Measurements from ENCODE around the gene RNF26. TPM values are rescaled to one million over a fixed set of nuclear protein-coding genes. Genes with fewer than 3 reads are reported as not detected.

Gene RNF26
- total and polyA plus RNA-seq, 4 donors: 6.3 to 19.1 (median 11.1) TPM

- Histone ChIP-seq H3K4me1 (ENCODE audit: control insufficient read depth in 4 of 4, insufficient read depth in 4 of 4, low read length in 3 of 4) (peaks cover 8 to 20% (median 13%) of the 10 kb centered on the region in 4 donors), H3K4me3 (ENCODE audit: low read depth in 1 of 3, low read length in 3 of 3) (peak overlapping the region; percentile 26 to 40 (median 26)), H3K9ac (ENCODE audit: low read depth in 1 of 2, low read length in 2 of 2) (no peak overlapping the region), H3K36me3 (ENCODE audit: control insufficient read depth in 4 of 4, insufficient read depth in 3 of 4, low read depth in 1 of 4, low read length in 3 of 4) (no peaks in the 10 kb centered on the region), H3K27ac (ENCODE audit: low read depth in 1 of 2, low read length in 2 of 2) (peak overlapping the region; percentile 9 to 40), H3K27me3 (ENCODE audit: control insufficient read depth in 4 of 4, insufficient read depth in 4 of 4, low read length in 3 of 4) (peaks cover 0 to 8% (median 2%) of the 10 kb centered on the region in 4 donors), H3K9me3 (ENCODE audit: control insufficient read depth in 4 of 4, low read length in 3 of 4) (no peaks in the 10 kb centered on the region)
- WGBS: 12% methylated on average over 29 of the region's 29 CpGs
- TF ChIP-seq NR2F2 (IDR thresholded peaks at IDR 0.05) (peak; percentile 52), RAD21 (IDR thresholded peaks at IDR 0.05) (no peak), ZBTB33 (IDR thresholded peaks at IDR 0.05) (no peak)
- DNase-seq (ENCODE audit: low spot score): no peak
Measured at GRCh38 chr11:119315131-119316015, 19.0 kb upstream of the RNF26 start.

GRCh38 chr11:119316016-119316728 is 18.2 kb upstream of the RNF26 start:
- TF ChIP-seq YY1 (IDR thresholded peaks at IDR 0.05): no peak
- TF ChIP-seq ATF3 (IDR thresholded peaks at IDR 0.05): no peak
- no peak for TF ChIP-seq GABPA (IDR thresholded peaks at IDR 0.05 in 1 of 2, conservative IDR thresholded peaks at IDR 0.05 in 1 of 2)
- no peak for TF ChIP-seq FOXA1 (IDR thresholded peaks at IDR 0.05)
- no peak for TF ChIP-seq SP1 (IDR thresholded peaks at IDR 0.05)
- TF ChIP-seq FOXA2 (IDR thresholded peaks at IDR 0.05): no peak
- no peak for TF ChIP-seq HNF4G (IDR thresholded peaks at IDR 0.05)
- no peak for TF ChIP-seq CTCF (IDR thresholded peaks at IDR 0.05; ENCODE audit: low read depth, low read length, missing input control)
- Histone ChIP-seq H3K27ac (ENCODE audit: low read depth in 1 of 2, low read length in 2 of 2) (peak overlapping the region; percentile 33 to 40), H3K27me3 (ENCODE audit: control insufficient read depth in 4 of 4, insufficient read depth in 4 of 4, low read length in 3 of 4) (peaks cover 0 to 8% (median 3%) of the 10 kb centered on the region in 4 donors), H3K9me3 (ENCODE audit: control insufficient read depth in 4 of 4, low read length in 3 of 4) (no peaks in the 10 kb centered on the region), H3K4me1 (ENCODE audit: control insufficient read depth in 4 of 4, insufficient read depth in 4 of 4, low read length in 3 of 4) (peaks cover 10 to 28% (median 19%) of the 10 kb centered on the region in 4 donors), H3K9ac (ENCODE audit: low read depth in 1 of 2, low read length in 2 of 2) (no peak overlapping the region), H3K4me3 (ENCODE audit: low read depth in 1 of 3, low read length in 3 of 3) (peak overlapping the region; percentile 24 to 40 (median 26)), H3K36me3 (ENCODE audit: control insufficient read depth in 4 of 4, insufficient read depth in 3 of 4, low read depth in 1 of 4, low read length in 3 of 4) (no peaks in the 10 kb centered on the region)
- WGBS: 3% methylated on average over 46 of the region's 46 CpGs
- DNase-seq (ENCODE audit: low spot score): no peak

All from liver (tissue), 9 donors.